GM19328 (cell line): ENCODE results near the gene LTBP4.
A peak's percentile ranks its signal among the peaks of the same experiment; 100 is the strongest.

Experiments
- ATAC-seq: cut with Tn5 transposase; IDR thresholded peaks from one replicate; pipeline ENCODE4 v1.9.1; 2021; ENCODE audit warnings: mild to moderate bottlenecking, moderate library complexity; ENCODE audit not compliant: unreplicated experiment

Gene LTBP4

DNA sequence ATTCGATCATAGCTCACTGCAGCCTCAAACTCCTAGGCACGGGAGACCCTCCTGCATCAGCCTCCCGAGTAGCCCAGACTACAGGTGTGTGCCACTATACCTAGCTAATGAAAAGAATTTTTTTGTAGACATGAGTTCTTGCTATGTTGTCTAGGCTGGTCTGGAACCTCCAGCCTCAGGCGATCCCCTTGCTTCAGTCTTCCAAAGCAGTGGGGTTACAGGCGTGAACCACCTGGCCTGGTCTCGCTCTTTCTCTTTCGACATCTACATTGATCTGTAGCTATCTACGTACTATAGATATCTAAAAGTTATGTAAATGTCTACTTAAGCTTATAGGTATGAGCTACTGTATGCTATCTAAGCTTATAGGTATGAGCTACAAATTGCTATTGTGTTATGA is 56.9 kb downstream of the LTBP4 start:
- ATAC-seq = no peak

DNA sequence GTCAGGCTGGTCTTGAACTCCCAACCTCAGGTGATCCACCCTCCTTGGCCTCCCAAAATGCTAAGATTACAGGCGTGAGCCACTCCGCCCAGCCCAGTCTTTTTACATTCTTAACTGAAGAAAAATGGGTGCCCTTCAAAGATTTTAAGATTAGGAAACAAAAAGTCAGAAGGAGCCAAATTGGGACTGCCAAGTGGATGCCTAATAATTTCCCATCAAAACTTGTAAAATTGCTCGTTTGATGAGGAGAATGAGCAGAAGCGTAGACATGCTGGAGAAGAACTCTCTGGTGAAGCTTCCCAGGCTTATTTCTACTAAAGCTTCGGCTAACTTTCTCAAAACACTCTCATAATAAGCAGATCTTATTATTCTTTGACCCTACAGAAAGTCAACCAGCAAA is 57.9 kb downstream of the LTBP4 start:
- no peak for ATAC-seq

DNA sequence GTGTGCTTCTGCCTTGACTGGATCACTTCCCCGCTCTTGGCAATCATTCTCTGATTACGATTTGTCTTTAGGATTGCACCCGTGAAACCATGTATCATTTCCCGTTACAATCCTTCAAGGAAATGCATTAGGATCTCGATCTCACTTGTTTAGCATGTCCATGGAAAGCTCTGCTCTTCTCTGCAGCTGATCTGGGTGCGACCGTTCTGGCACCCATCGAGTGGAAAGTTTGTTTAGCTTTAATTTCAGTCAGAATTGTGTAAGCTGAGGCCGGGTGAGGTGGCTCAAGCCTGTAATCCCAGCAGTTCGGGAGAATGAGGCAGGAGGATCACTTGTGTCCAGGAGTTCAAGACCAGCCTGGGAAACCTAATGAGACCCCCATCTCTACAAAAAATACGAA is 58.4 kb downstream of the LTBP4 start:
- ATAC-seq = no peak

DNA sequence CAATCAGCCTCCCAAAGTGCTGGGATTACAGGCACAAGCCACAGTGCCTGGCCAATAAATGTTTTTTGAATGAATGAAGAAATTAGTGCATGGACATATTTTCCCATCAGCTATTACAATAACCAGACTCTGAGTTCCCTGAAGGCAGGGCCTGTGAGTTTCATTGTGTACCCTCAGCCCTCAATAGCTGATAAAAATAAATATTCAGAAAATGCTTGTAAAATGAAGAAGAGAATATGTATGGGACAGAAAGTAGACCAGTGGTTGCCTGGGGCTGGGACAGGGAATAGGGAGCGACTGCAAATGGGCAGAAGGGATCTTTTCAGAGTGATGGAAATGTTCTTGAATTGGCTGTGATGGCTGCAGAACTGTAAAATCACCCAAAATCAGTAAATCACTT is 60.4 kb downstream of the LTBP4 start:
- ATAC-seq = no peak

DNA sequence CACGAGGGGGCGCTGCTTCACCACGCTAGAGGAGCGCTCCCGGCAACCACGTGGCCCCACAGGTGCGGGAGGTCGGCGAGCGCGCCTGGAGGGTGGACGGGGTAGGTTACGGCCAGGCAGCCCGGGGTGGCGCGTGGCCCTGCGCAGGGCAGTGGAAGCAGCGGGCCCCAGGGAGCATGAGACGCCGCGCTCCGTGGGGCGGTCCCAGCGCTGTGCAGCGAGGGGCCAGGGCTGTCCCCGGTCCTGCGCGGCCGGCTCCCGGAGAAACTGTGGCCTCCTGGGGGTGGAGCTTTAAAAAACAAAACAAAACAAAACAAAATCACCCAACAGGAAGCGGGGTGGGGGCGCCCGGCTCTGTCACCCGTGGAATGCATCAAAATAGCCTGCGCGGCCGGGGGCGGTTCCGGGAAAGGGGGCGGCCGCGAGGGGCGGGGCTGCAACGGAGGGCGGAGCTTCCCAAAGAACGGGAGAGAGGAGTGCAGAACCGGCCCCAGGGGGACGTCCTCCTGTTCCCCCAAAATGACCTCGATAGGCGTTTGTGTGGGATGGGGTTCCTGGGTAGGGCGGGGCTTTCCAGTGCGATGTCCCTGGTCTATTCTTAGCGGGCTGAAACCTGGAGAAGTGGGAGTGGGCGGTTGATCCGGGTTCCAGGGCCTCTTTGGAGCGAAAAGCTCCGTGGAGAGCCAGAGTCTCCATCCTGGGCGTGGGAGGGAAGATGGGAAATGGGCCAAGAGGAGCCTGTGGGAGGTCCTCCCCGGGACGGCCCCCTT is 61.9 kb downstream of the LTBP4 start:
- peak; percentile 66 for ATAC-seq

DNA sequence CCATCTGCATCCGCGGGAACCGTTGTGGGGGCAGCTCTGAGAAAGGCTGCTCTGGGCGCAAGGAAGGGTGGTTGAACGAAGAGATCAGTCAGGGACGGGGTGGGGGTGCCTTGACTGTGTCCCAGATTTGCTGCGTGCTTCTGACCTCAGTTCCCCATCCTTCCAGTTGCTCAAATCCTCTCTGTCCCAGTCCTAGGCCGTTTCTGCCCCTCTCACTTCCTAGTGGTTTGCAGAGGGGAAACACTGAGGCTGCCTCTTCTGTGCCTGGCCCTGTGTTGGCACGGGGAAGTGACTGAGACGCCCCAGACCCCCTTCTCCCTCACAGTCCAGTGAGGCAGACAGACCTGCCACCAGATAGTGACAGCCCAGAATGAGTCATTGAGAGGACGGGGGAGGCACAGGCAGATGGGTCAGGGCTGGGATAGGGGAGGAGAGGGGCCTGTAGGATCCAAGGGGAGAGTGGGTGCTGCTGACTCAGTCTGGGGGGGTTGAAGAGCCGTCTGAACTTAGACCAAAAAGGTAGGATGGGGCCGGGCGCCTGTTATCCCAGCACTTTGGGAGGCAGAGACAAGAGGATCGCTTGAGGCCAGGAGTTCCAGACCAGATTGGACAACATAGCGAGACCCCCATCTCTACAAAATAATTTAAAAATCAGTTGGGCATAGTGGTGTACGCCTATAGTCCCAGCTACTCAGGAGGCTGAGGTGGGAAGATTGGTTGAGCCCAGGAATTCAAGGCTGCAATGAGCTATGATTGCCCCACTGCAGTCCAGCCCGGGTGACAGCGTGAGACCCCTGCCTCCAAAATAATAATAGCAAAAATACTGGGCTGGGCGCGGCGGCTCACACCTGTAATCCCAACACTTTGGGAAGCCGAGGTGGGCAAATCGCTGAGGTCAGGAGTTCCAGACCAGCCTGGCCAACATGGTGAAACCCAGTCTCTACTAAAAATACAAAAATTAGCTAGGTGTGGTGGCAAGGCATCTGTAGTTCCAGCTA is 62.8 kb downstream of the LTBP4 start:
- no peak for ATAC-seq

DNA sequence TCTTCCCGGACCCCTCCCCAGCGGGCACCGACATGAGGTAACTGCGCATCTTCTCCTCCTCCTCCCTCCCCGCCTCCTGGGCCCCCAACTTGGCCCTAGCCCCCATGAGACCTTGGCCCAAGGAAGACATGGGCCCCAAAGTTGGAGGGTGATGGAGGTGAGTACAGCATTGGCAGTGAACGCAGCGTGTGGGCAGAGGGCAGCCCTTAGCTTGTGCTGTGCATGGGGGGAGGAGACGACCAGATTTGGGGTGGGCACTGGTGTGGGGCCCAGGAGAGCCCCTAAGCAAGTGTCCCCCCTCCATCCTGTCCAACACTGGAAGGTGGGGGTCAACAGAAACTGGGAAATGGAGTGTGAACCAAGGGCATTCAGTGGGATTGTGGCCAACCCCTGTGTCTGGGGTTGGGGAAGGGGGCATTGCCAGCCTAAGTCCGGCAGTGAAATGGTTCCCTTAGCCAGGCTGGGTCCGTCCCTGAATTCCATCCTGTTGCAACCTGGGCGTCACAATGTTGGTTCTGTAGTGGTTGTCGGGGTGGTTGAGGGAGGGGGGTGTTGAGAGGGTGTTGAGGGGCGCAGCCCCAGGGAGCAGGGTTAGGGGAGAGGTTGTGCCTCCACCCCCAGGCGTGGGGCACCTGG is 65.8 kb downstream of the LTBP4 start:
- no peak for ATAC-seq

DNA sequence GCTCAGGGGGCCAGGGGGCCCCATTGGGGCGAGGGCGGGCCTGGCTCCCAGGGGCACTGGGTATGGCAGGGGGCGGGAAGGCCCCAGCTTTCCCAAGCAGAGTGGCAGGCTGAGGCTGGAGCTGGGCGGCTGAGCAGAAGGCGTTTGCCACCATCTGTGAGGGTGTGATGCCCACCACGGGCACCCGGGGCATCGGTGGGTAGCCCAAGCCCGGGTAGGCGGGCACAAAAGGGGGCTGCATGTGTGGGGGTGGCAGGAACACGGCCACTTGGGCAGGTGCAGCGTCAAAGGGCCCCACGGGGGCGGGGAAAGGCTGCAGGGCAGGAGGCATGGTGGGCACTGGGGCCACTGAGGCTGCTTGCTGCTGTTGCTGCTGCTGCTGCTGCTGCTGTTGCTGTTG is 66.4 kb downstream of the LTBP4 start:
- no peak for ATAC-seq

DNA sequence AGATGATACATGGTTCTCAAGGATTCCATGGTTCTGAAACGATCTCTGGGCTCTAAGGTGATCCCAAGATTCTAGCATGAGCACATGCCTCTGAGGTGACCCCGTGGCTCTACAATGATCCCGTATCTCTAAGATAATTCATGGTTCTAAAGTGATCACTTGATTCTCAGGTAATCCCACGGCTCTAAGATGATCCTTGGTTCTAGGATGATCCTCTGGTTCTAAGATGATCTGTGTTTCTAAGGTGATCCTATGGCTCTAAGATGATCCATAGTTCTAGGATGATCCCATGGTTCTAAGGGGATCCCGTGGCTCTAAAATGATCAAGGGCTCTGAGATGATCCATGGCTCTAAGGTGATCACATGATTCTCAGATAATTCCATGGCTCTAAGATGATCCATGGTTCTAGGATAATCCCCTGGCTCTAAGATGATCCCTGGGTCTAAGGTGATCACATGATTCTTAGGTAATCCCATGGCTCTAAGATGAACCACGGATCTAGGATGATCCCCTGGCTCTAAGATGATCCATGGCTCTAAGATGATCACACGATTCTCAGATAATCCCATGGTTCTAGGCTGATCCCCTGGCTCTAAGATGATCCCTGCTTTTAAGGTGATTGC is 67.9 kb downstream of the LTBP4 start:
- no peak for ATAC-seq

DNA sequence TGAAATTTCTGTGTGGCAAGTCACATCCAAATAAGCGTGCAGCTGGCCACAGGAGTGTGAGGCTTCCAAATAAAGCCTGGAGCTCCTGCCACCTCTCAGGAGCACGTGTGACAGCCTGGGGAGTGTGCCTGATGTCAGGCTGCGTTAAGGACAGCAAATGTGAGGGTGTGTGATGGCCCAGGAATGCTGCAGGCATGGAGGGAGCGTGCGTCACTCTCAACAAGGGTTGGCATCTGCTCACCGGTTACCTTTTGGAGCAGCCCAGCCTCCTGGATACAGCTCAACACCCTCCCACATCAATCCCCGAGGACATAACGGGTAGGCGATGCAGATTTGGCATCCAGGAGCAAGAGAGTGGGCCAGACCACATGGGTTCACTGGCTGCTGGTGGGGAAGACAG is 70.2 kb downstream of the LTBP4 start:
- ATAC-seq = no peak

DNA sequence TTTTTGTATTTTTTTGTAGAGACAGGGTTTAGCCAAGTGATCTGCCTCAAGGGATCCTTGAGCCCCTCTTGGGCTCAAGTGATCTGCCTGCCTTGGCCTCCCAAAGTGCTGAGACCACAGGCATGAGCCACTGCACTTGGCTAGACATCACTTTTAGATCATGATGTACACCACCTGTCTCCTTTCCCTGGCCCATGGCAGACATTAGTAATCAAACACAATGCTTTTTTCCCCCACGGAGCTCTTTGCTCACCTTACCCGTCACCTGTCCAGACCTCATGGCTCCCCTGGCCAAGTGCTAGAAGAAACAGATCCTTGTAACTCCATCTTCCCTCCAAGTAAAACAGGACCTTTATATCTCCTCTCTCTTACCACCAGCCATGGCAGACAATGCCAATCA is 70.9 kb downstream of the LTBP4 start:
- no peak for ATAC-seq

DNA sequence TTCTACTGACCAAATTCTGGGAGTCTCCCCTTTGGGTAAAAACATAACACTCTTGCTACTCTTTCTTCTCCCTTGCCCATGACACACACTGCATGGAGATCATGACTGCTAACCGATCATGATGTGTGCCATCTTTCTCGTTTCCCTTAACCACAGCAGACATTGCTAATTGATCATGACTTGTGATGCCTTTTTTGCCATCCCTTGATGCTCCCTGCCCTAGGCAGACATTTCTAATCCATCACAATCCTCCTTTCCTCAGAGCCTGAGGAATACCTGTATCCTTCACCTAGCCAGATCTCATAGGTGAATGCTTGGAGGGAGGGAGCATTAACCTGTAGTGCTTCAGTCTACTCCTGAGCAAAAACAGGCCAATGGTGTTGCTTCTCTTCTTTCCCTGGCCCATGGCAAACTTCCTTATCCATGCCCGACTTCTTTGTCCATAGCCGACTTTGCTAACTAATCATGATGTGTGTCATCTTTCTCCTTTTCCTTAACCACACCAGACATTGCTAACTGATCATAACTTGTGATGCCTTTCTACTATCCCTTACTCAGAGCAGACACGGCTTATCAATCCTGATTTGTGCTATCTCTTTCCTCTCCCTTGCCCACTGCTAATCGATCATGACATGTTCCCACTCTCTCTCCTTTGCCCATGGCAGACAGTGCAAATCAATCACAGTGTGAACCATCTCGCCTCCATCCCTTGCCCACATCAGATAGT is 71.6 kb downstream of the LTBP4 start:
- ATAC-seq = no peak

DNA sequence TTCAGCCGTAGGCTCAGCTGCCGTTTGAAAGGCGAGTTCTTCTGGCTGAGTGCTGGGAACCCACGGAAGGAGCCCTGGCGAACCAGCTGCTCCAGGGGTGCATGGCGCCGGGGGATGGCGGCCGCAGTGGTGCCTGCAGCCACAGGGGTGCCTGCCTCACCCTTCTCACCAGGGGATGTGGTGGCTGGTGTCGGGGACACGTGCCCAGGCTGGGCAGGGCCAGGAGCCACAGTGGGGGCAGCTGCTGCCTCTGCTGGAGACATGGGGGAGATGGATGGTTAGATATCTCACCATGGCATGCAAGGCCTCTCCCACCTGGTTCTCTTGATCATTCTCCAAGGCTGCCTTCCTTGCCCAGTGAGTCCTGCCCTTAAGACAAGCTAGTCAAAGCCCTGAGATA is 72.2 kb downstream of the LTBP4 start:
- no peak for ATAC-seq

DNA sequence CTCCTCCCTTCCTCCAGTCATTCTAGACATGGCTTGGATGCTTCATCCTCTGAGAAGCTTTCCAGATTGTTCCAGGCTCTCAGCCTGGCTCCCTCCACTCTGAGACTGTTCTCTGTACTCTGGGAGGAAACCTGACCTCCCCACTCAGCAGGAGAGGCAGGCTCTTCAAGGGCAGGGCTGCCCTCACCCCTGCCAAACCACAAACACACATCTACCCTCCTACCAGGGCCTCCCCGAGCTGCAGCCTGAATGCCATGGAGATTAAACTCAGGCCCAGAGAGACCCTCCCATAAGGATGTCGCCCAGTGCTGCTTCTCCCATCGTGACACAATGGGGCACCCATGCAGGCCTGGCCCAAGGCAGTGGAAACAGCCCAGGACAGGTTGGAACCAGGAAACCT is 73.1 kb downstream of the LTBP4 start:
- ATAC-seq = no peak

DNA sequence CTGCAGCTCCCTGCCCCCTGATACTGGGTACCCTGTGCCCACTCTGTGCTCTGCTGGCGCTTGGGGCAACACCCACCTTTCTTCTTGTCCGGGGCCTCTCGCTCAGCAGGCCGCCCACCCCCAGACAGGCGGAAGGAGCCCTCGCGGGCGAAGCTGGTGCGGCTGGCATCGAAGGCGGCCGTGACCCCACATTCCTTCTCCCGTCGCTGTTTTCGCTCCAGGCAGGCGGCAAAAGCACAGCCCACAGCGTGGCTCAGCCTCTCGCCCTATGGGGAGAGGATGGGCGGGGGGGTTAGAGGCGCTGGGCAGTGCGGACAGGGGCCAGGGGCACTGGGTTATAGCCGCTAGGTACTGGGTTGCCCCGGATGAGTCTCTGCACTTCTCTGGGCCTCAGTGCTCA is 76.0 kb downstream of the LTBP4 start:
- no peak for ATAC-seq
